NT2/D1 (cell line): ENCODE data around the gene DNAJB13.

Source experiments
- SUZ12 ChIP-seq: IDR thresholded peaks from 2 replicates; pipeline ENCODE4 v1.6.1; 2011; ENCODE audit not compliant: insufficient read length, insufficient read depth; ENCODE audit errors: extremely low read depth
- ZNF274 ChIP-seq: IDR thresholded peaks from 2 replicates; pipeline ENCODE4 v1.6.1; 2011; ENCODE audit warnings: mild to moderate bottlenecking, low read depth, low read length

- TF ChIP-seq ZNF274 (no peak), SUZ12 (no peak)
Observed at GRCh38 chr11:74009230-74009547, 58.4 kb downstream of the DNAJB13 start.
